Measurements from ENCODE around the gene ABCA9. TPM values are rescaled to one million over a fixed set of nuclear protein-coding genes. Genes with fewer than 3 reads are reported as not detected.

ABCA9 gene
- total and polyA plus RNA-seq, 9 of the 15 experiments (the other 6 are each of a cell fraction or from before 2014, with no cell fraction given): 0.04 TPM; not detected in 8

DNA sequence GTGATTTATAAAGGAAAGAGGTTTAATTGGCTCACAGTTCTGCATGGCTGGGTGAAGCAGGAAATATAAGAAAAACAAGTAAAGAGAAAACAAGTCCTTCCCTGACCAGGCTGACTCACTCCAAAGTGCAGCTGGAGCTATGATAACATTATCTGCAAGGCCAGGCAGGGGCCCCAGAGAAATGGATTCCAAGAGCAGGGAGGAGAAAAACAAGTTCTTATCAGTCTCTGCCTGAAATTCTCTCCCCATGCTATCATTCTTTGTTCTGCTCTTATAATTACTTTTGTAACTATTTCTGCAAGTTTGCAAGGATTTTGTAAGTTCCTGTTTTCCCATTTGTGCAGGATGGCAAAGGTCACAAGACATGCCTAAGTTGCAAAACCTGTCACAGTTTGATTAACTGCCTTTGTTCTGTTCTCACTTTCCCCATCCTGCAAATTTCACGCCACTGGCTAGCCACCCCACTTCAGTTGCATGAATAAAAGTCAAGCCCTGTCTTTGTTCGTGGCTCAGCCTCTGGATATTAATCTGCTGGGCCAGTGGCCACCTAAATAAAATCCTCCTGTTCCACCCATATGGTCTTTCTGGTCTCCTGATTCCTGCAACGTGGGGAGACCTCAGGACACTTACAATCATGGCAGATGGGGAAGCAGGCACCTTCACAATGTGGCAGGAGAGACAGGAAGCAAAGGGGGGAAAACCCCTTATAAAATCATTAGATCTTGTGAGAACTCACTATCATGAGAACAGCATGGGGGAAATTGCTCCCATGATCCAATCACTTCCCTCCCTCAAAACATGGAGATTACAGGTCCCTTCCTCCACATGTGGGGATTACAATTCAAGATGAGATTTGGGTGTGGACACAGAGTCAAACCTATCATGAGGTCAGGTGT, 13.1 kb downstream of the ABCA9 start (continued):
- TF ChIP-seq JUND (IDR thresholded peaks at IDR 0.05; ENCODE audit: borderline replicate concordance, low read depth, low read length): peak; percentile 96
- peak; percentile 96 for TF ChIP-seq JUND (tag; IDR thresholded peaks at IDR 0.05; ENCODE audit: borderline replicate concordance, low read depth, low read length)
- TF ChIP-seq CREB3 (tag; conservative IDR thresholded peaks at IDR 0.05; ENCODE audit: low read depth): peak; percentile 22; the same call in 1 of the 2 replicates
- peak; percentile 36 to 37; a peak in 3 of 4 replicates for TF ChIP-seq NRF1 (conservative IDR thresholded peaks at IDR 0.05 in 1 of 2, IDR thresholded peaks at IDR 0.05 in 1 of 2)
- peak; percentile 98 for TF ChIP-seq CEBPB (tag; IDR thresholded peaks at IDR 0.05)
- TF ChIP-seq ZZZ3 (IDR thresholded peaks at IDR 0.05): no peak
- peak; percentile 65; the same call in 1 of the 2 replicates for TF ChIP-seq EHMT2 (IDR thresholded peaks at IDR 0.05)
- TF ChIP-seq MEF2D (tag; conservative IDR thresholded peaks at IDR 0.05; ENCODE audit: low read depth): peak; percentile 79
- TF ChIP-seq LEF1 (IDR thresholded peaks at IDR 0.05): peak; percentile 98
